Measurements from ENCODE around the gene GPR141. TPM values are rescaled to one million over a fixed set of nuclear protein-coding genes. Genes with fewer than 3 reads are reported as not detected.

Gene GPR141
- total RNA-seq, 4 donors from 2014 or later, result 0.78 TPM; not detected in 2

DNA sequence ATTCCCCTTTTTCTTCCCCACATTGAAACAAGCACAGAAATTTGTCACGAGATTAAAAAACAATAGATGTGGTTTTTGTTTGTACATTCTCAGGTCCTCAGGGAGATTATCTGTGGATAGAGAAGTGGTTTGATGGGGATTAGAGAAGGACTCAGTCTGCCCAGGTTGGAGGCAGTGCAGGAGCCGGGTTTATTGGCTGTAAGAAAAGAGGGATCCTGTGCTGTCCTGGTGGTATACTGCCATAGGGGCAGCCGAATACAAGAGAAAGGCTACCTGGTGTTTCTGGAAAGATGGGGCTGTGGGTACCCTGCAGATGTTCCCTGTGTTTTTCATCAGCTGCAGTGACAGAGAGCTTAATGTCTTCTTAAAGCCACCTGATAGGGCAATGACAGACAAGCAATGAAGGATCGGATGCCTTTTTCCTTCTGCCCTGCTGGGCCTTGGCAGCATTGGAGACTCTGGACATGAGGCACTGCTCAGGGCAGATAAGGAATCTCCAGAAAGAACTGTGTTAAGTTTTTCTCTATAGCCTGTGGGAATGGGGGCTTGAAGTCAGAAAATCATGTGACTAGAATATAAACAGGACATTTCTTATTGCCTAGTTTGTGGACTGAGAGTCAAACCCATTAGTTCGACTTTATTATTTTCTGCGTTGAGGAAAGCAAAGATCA, 18.1 kb upstream of the GPR141 start:
- DNase-seq, result no peak
- Histone ChIP-seq H3K4me1 (no peaks in the 10 kb centered on the region), H3K27ac (no peak overlapping the region), H3K4me3 (replicated peaks in 1 of 3) (no peak overlapping the region), H3K9me3 (no peaks in the 10 kb centered on the region), H3K27me3 (no peaks in the 10 kb centered on the region), H3K36me3 (no peaks in the 10 kb centered on the region)
- 83 to 92% methylated on average over 6 of the region's 6 CpGs for WGBS, 2 donors
- no peak for TF ChIP-seq POLR2A (IDR thresholded peaks at IDR 0.05)
- TF ChIP-seq, protein P1, sequence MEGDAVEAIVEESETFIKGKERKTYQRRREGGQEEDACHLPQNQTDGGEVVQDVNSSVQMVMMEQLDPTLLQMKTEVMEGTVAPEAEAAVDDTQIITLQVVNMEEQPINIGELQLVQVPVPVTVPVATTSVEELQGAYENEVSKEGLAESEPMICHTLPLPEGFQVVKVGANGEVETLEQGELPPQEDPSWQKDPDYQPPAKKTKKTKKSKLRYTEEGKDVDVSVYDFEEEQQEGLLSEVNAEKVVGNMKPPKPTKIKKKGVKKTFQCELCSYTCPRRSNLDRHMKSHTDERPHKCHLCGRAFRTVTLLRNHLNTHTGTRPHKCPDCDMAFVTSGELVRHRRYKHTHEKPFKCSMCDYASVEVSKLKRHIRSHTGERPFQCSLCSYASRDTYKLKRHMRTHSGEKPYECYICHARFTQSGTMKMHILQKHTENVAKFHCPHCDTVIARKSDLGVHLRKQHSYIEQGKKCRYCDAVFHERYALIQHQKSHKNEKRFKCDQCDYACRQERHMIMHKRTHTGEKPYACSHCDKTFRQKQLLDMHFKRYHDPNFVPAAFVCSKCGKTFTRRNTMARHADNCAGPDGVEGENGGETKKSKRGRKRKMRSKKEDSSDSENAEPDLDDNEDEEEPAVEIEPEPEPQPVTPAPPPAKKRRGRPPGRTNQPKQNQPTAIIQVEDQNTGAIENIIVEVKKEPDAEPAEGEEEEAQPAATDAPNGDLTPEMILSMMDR (IDR thresholded peaks at IDR 0.05), result no peak
- intact Hi-C loops (cut with DNase I), result no loop called here

DNA sequence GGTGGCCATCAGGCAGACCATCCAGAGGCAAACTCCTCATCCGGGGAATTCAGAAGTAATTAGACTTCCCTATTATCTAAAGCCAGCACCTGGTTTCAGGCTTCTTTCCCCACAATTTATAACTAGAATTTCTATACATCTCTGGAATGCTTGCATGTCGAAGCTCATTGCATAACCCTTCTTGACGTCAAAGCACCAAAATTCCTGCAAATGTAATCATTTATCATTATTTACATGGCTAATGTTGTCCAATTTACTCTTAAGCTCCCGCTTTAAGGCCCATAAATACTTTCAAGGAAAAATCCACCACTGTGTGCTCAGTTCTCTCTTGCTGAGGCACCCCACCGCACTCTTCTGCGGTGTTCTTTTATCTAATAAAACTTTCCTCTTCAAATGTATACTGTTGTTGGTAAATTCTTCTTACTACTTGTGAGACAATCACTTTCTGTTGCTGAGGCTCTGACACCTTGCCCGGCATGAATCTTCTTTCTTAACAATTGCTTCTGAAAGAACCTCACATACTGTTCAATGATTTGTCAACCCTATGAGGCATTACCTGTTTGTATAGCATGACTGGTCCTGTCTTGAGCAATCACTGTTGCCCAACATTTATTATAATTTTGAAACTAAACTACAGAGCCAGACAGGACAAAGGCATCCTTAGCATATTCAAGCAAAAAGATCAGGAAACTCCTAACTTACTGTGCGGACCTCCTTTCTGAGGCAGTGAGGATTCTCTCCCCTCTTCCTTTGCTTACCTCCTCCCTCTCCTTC, 17.4 kb upstream of the GPR141 start:
- H3K27me3 ChIP-seq, result no peaks in the 10 kb centered on the region
- intact Hi-C loops (cut with DNase I), result no loop called here
- H3K4me3 ChIP-seq (replicated peaks in 1 of 3), result no peak overlapping the region
- no peaks in the 10 kb centered on the region for H3K9me3 ChIP-seq
- H3K27ac ChIP-seq, result no peak overlapping the region
- no peak for TF ChIP-seq POLR2A (IDR thresholded peaks at IDR 0.05)
- H3K4me1 ChIP-seq, result no peaks in the 10 kb centered on the region
- no peak for DNase-seq
- H3K36me3 ChIP-seq, result no peaks in the 10 kb centered on the region
- 78 to 91% methylated on average over 8 of the region's 8 CpGs for WGBS, 2 donors

DNA sequence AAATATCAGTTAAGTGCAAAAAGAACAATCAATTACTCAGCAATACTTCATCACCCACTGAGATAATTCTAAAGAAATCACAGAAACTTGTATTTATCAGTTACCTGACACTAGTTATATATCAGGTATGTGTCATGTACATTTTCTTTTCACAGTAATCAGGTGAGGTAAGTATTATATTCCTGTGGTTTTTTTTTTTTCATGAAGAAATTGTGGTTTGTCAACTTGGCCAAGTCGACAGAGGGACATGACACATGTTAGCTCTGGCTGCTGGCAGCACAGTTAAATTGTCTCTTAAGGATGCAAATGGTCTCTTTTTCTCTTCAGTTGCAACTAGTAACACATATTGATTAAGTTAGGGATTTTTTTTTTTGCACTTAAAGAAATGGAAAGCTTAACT, 13.7 kb upstream of the GPR141 start:
- 55 to 59% methylated on average over 1 of the region's 1 CpG for WGBS, 2 donors
- TF ChIP-seq, protein P1 (IDR thresholded peaks at IDR 0.05), result no peak
- TF ChIP-seq POLR2A (IDR thresholded peaks at IDR 0.05), result no peak
- intact Hi-C loops (cut with DNase I), result no loop called here

DNA sequence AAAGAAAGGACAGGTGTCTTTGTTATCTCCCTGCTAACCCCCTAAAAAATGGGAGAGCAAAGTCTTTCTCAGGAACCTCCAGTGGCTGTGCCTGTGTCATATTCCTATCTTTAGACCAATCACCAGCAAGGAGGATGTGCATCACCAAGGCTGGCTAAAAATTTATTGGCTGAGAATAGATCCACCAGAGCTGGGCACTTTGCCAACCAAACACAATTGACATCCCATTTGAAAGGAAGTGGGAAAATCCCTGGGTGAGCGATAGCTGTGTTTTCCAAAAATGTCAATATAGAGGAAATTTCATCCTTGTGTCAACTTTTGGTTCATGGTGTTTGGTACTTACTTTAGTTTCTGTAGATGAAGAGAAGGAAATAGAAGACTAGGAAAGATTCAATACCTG, 13.1 kb upstream of the GPR141 start:
- Histone ChIP-seq H3K27ac (no peak overlapping the region), H3K36me3 (no peaks in the 10 kb centered on the region), H3K4me1 (no peaks in the 10 kb centered on the region), H3K27me3 (no peaks in the 10 kb centered on the region), H3K9me3 (no peaks in the 10 kb centered on the region), H3K4me3 (replicated peaks in 1 of 3) (no peak overlapping the region)
- intact Hi-C loops (cut with DNase I), result no loop called here
- DNase-seq, result no peak
- TF ChIP-seq POLR2A (IDR thresholded peaks at IDR 0.05), result no peak
- TF ChIP-seq, protein P1 (IDR thresholded peaks at IDR 0.05), result no peak
- WGBS, 2 donors, result 81 to 86% methylated on average over 1 of the region's 1 CpG

More for the DNA sequence above, 13.7 kb upstream of the GPR141 start:
- no peak for DNase-seq
- Histone ChIP-seq H3K27me3 (no peaks in the 10 kb centered on the region), H3K9me3 (no peaks in the 10 kb centered on the region), H3K27ac (no peak overlapping the region), H3K36me3 (no peaks in the 10 kb centered on the region), H3K4me3 (replicated peaks in 1 of 3) (no peak overlapping the region), H3K4me1 (no peaks in the 10 kb centered on the region)

DNA sequence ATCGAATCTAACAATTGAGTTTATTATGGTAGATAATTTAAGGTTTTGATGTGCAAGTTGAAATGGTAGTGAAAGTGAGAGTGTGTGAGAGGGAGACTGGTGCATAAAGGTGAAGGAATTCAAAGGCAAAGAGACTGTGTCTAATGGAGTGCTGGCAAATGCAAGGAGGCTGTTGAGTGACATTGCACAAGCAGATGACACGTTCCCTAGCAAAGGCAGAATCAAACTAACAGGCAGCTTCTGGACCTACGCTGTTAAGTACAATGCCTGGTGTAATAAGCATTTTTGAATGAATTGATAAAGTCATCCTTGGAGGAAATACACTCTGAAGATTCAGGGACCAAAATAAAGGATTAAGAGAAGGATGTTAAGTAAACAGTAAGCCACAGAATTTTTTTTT, 11.7 kb upstream of the GPR141 start:
- H3K27me3 ChIP-seq, result no peaks in the 10 kb centered on the region
- intact Hi-C loops (cut with DNase I), result no loop called here
- no peak overlapping the region for H3K4me3 ChIP-seq (replicated peaks in 1 of 3)
- TF ChIP-seq, protein P1 (IDR thresholded peaks at IDR 0.05), result no peak
- TF ChIP-seq POLR2A (IDR thresholded peaks at IDR 0.05), result no peak
- WGBS, 2 donors, result 88 to 89% methylated on average over 3 of the region's 3 CpGs
- H3K9me3 ChIP-seq, result no peaks in the 10 kb centered on the region
- H3K4me1 ChIP-seq, result no peaks in the 10 kb centered on the region
- H3K27ac ChIP-seq, result no peak overlapping the region
- H3K36me3 ChIP-seq, result no peaks in the 10 kb centered on the region
- DNase-seq, result no peak
